Mucosa of rectum (tissue), 2 donors: Measurements from ENCODE around the gene TSPAN12.

Source experiments
- H3K27ac ChIP-seq, 2 donors: one replicate each; pipeline ENCODE4 v1.7.0; 2013; ENCODE audit warnings: inconsistent platforms in 2 of 2, low read depth in 2 of 2, low read length in 2 of 2
- H3K27me3 ChIP-seq, 2 donors: one replicate each; pipeline ENCODE4 v1.7.0; 2013; ENCODE audit warnings: low read length in 2 of 2; ENCODE audit not compliant: control insufficient read depth in 2 of 2, insufficient read depth in 2 of 2
- H3K36me3 ChIP-seq, 2 donors: one replicate each; pipeline ENCODE4 v1.7.0; 2013; ENCODE audit warnings: low read length in 2 of 2; ENCODE audit not compliant: control insufficient read depth in 2 of 2, insufficient read depth in 2 of 2
- H3K4me1 ChIP-seq, 2 donors: one replicate each; pipeline ENCODE4 v1.7.0; 2013; ENCODE audit warnings: low read length in 2 of 2, mild to moderate bottlenecking in 1 of 2; ENCODE audit not compliant: control insufficient read depth in 2 of 2, insufficient read depth in 2 of 2
- H3K4me3 ChIP-seq, 2 donors: one replicate each; pipeline ENCODE4 v1.7.0; 2013; ENCODE audit warnings: low read length in 2 of 2
- H3K9ac ChIP-seq, 2 donors: one replicate each; pipeline ENCODE4 v1.7.0; 2013; ENCODE audit warnings: low read length in 2 of 2, low read depth in 1 of 2, mild to moderate bottlenecking in 1 of 2
- H3K9me3 ChIP-seq, 2 donors: one replicate each; pipeline ENCODE4 v1.7.0; 2013; ENCODE audit warnings: low read length in 2 of 2; ENCODE audit not compliant: control insufficient read depth in 2 of 2
- donor health status: healthy.
- donor health status: Normal muscosa, but diverticular disease.

Gene TSPAN12

GRCh38 chr7:120852700-120853099 lies 5.2 kb downstream of the TSPAN12 start:
- no peaks in the 10 kb centered on the region for H3K27me3 ChIP-seq
- no peak overlapping the region for H3K9ac ChIP-seq
- no peak overlapping the region for H3K27ac ChIP-seq
- H3K9me3 ChIP-seq: no peaks in the 10 kb centered on the region
- no peaks in the 10 kb centered on the region for H3K36me3 ChIP-seq
- H3K4me3 ChIP-seq: no peak overlapping the region
- H3K4me1 ChIP-seq: peaks cover 5% of the 10 kb centered on the region in 2 donors

- no peaks in the 10 kb centered on the region for H3K36me3 ChIP-seq
- no peaks in the 10 kb centered on the region for H3K4me1 ChIP-seq
- no peaks in the 10 kb centered on the region for H3K27me3 ChIP-seq
- no peak overlapping the region for H3K4me3 ChIP-seq
- no peak overlapping the region for H3K27ac ChIP-seq
- H3K9me3 ChIP-seq: no peaks in the 10 kb centered on the region
- H3K9ac ChIP-seq: no peak overlapping the region
These were observed 14.8 kb downstream of the TSPAN12 start for GRCh38 chr7:120843109-120843508.

GRCh38 chr7:120842121-120842621 lies 15.8 kb downstream of the TSPAN12 start:
- Histone ChIP-seq H3K4me1 (no peaks in the 10 kb centered on the region), H3K4me3 (no peak overlapping the region), H3K27ac (no peak overlapping the region), H3K36me3 (no peaks in the 10 kb centered on the region), H3K9me3 (no peaks in the 10 kb centered on the region), H3K27me3 (no peaks in the 10 kb centered on the region), H3K9ac (no peak overlapping the region)

- Histone ChIP-seq H3K9ac (no peak overlapping the region), H3K36me3 (no peaks in the 10 kb centered on the region), H3K4me3 (no peak overlapping the region)
These were observed 16.3 kb downstream of the TSPAN12 start for GRCh38 chr7:120841608-120842007.

GRCh38 chr7:120838281-120838682 lies 19.7 kb downstream of the TSPAN12 start:
- Histone ChIP-seq H3K27ac (no peak overlapping the region), H3K36me3 (peaks cover 0 to 3% of the 10 kb centered on the region in 2 donors), H3K4me1 (no peaks in the 10 kb centered on the region), H3K9ac (no peak overlapping the region), H3K9me3 (no peaks in the 10 kb centered on the region), H3K27me3 (no peaks in the 10 kb centered on the region), H3K4me3 (no peak overlapping the region)

More at GRCh38 chr7:120841608-120842007, 16.3 kb downstream of the TSPAN12 start:
- Histone ChIP-seq H3K4me1 (no peaks in the 10 kb centered on the region), H3K9me3 (no peaks in the 10 kb centered on the region), H3K27me3 (no peaks in the 10 kb centered on the region), H3K27ac (no peak overlapping the region)

- Histone ChIP-seq H3K4me3 (no peak overlapping the region), H3K27ac (no peak overlapping the region)
These were observed 20.3 kb downstream of the TSPAN12 start for GRCh38 chr7:120837599-120837998.

GRCh38 chr7:120836556-120837115 lies 21.3 kb downstream of the TSPAN12 start:
- Histone ChIP-seq H3K36me3 (peaks cover 0 to 3% of the 10 kb centered on the region in 2 donors), H3K9me3 (no peaks in the 10 kb centered on the region), H3K27me3 (no peaks in the 10 kb centered on the region), H3K4me3 (no peak overlapping the region), H3K4me1 (no peaks in the 10 kb centered on the region), H3K27ac (no peak overlapping the region), H3K9ac (no peak overlapping the region)

More at GRCh38 chr7:120837599-120837998, 20.3 kb downstream of the TSPAN12 start:
- Histone ChIP-seq H3K9me3 (no peaks in the 10 kb centered on the region), H3K4me1 (no peaks in the 10 kb centered on the region), H3K9ac (no peak overlapping the region), H3K36me3 (peaks cover 0 to 3% of the 10 kb centered on the region in 2 donors), H3K27me3 (no peaks in the 10 kb centered on the region)

GRCh38 chr7:120834726-120835125 lies 23.2 kb downstream of the TSPAN12 start:
- Histone ChIP-seq H3K36me3 (peaks cover 0 to 3% of the 10 kb centered on the region in 2 donors), H3K4me1 (no peaks in the 10 kb centered on the region), H3K27ac (no peak overlapping the region), H3K9me3 (no peaks in the 10 kb centered on the region), H3K4me3 (no peak overlapping the region), H3K9ac (no peak overlapping the region), H3K27me3 (no peaks in the 10 kb centered on the region)

- Histone ChIP-seq H3K4me3 (no peak overlapping the region), H3K4me1 (no peaks in the 10 kb centered on the region), H3K9ac (no peak overlapping the region), H3K27me3 (no peaks in the 10 kb centered on the region), H3K9me3 (no peaks in the 10 kb centered on the region), H3K36me3 (peaks cover 0 to 3% of the 10 kb centered on the region in 2 donors), H3K27ac (no peak overlapping the region)
These were observed 24.4 kb downstream of the TSPAN12 start for GRCh38 chr7:120833546-120833945.

- Histone ChIP-seq H3K4me1 (no peaks in the 10 kb centered on the region), H3K4me3 (no peak overlapping the region), H3K9me3 (no peaks in the 10 kb centered on the region), H3K36me3 (peaks cover 0 to 3% of the 10 kb centered on the region in 2 donors), H3K27me3 (no peaks in the 10 kb centered on the region), H3K27ac (no peak overlapping the region), H3K9ac (no peak overlapping the region)
These were observed 25.1 kb downstream of the TSPAN12 start for GRCh38 chr7:120832803-120833202.
